OCI-LY1 (cell line): ENCODE measurements around the gene SLC26A8.

Experiments used
- H2AFZ ChIP-seq: fragments of 200-600 bp; sonication (generic), shearing (Covaris generic); 2 replicates; pipeline ENCODE4 v1.6.0; 2014; ENCODE audit warnings: antibody characterized with exemption, mild to moderate bottlenecking, low read length
- H3F3A ChIP-seq: fragments of 200-600 bp; sonication (generic), shearing (Covaris generic); 2 replicates; pipeline ENCODE4 v1.6.0; 2014; ENCODE audit warnings: mild to moderate bottlenecking, antibody characterized with exemption, low read length, moderate library complexity; ENCODE audit not compliant: insufficient read depth
- H3K27ac ChIP-seq: fragments of 200-600 bp; sonication (generic); 2 replicates; pipeline ENCODE4 v1.5.1; 2014; ENCODE audit warnings: low read length, mixed run types, mild to moderate bottlenecking, low read depth; ENCODE audit not compliant: poor library complexity, severe bottlenecking
- H3K27me3 ChIP-seq: fragments of 200-600 bp; sonication (generic); 2 replicates; pipeline ENCODE4 v1.6.0; 2014; ENCODE audit warnings: antibody characterized with exemption, mild to moderate bottlenecking, low read length, moderate library complexity; ENCODE audit not compliant: insufficient read depth
- H3K36me3 ChIP-seq: fragments of 200-600 bp; sonication (generic); 2 replicates; pipeline ENCODE4 v1.6.1; 2014; ENCODE audit warnings: mild to moderate bottlenecking, antibody characterized with exemption, low read length, moderate library complexity, mixed read lengths; ENCODE audit not compliant: insufficient read depth
- H3K4me1 ChIP-seq: fragments of 200-600 bp; sonication (generic); 2 replicates; pipeline ENCODE4 v1.5.1; 2014; ENCODE audit warnings: mild to moderate bottlenecking, low read length, moderate library complexity; ENCODE audit not compliant: insufficient read depth, severe bottlenecking
- H3K4me2 ChIP-seq: fragments of 200-600 bp; sonication (generic), shearing (Covaris generic); 2 replicates; pipeline ENCODE4 v1.6.1; 2014; ENCODE audit warnings: low read length
- H3K4me3 ChIP-seq: fragments of 200-600 bp; sonication (generic); 2 replicates; pipeline ENCODE4 v1.5.1; 2014; ENCODE audit warnings: low read length, low read depth, mild to moderate bottlenecking, mixed read lengths; ENCODE audit not compliant: poor library complexity, severe bottlenecking
- H3K79me2 ChIP-seq: fragments of 200-600 bp; shearing (Covaris generic); 2 replicates; pipeline ENCODE4 v1.6.1; 2016; ENCODE audit warnings: mixed run types, low read length, mixed read lengths; ENCODE audit not compliant: insufficient read depth
- H3K9ac ChIP-seq: fragments of 200-600 bp; sonication (generic), shearing (Covaris generic); 2 replicates; pipeline ENCODE4 v1.6.1; 2014; ENCODE audit warnings: mild to moderate bottlenecking, low read length, mixed read lengths
- H3K9me2 ChIP-seq: fragments of 200-600 bp; sonication (generic), shearing (Covaris generic); 2 replicates; pipeline ENCODE4 v1.6.1; 2014; ENCODE audit warnings: low read depth, mild to moderate bottlenecking, low read length, mixed read lengths
- H3K9me3 ChIP-seq: fragments of 200-600 bp; shearing (Covaris generic); 2 replicates; pipeline ENCODE4 v1.6.1; 2014; ENCODE audit warnings: low read length, mixed read lengths
- H4K20me1 ChIP-seq: fragments of 200-600 bp; sonication (generic), shearing (Covaris generic); 2 replicates; pipeline ENCODE4 v1.6.0; 2016; ENCODE audit warnings: mild to moderate bottlenecking, low read length; ENCODE audit not compliant: insufficient read depth
- EZH2 ChIP-seq: fragments of 200-600 bp; sonication (generic), shearing (Covaris generic); IDR thresholded peaks from 2 replicates; pipeline ENCODE4 v1.8.0; 2017; ENCODE audit warnings: borderline replicate concordance, mixed run types, mild to moderate bottlenecking, antibody characterized with exemption, low read length, moderate library complexity, mixed read lengths
- TF ChIP-seq, protein P1 (sequence below): fragments of 200-600 bp; sonication (generic), shearing (Covaris generic); IDR thresholded peaks from 2 replicates; pipeline ENCODE4 v1.5.1; 2017; ENCODE audit warnings: mild to moderate bottlenecking, antibody characterized with exemption, low read length, moderate library complexity, mixed read lengths

The SLC26A8 gene

DNA sequence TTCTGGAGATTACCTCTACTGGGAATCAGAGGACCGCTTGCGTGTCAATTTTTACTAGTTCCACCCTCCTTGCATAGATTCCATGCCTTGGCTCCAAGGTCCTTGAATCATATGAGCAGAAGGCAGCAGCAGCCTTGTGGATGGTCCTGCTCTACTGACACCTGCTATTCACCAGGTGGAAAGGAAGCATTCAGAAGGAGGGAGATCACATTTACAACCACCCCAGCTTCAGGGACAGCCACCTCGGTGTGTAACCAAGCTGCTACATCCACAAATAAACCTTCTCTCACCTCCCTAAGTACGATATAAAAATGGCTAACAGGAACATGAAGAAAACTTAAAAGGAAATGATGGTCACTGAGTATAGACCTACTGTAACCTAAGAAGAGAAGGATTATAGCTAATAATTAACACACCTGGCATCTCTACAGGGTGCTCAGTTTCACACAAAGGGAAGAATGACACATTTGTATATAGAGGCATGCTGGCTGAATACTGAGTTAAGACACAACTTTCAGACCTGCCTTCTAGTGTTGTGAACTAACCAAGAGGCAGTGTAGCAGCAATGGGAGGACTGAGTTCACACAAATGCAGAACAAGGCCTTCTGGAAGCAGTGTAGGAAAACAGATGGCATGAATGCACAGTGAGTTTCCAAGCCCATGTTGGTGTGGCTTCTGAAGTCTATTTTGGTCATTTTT, 57.2 kb downstream of the SLC26A8 start:
- H3K27ac ChIP-seq, result no peak overlapping the region
- no peaks in the 10 kb centered on the region for H3K9me3 ChIP-seq
- H3K9ac ChIP-seq, result no peak overlapping the region

DNA sequence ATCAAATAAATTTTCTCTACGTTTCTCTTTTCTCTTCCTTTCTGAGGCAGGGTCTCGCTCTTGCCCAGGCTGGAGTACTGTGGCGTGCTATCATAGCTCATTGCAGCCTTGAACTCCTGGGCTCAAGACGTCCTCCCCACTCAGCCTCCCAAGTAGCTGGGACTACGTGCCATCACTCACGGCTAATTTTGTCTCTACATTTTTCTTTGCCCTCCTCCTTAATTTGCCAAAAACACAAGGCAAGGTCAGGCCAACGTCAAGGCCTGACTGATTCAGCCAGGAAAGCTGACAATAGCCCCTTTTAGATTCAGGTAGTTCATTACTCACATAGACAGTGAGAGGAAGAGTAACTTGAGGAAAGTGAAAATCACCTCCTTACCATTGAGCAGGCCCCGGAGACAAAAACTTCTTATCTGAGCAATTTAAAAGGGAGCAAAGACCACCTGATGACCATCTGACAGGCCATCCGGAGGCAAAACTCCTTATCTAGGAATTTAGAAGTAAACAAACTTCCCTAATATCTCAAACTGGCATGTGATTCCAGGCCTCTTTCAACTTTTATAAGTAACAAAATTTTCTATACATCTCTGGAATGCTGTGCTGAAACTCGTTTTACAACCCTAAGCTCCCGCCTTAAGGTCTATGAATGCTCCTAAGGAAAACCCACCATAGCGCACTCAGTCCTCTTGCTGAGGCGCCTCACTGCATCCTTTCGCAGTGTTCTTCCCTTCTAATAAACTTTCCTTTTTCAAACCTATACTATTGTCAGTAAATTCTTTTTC, 61.5 kb downstream of the SLC26A8 start:
- Histone ChIP-seq H4K20me1 (no peaks in the 10 kb centered on the region), H3K4me1 (no peaks in the 10 kb centered on the region), H3K9ac (no peak overlapping the region), H3K9me3 (no peaks in the 10 kb centered on the region), H3K9me2 (no peaks in the 10 kb centered on the region), H3K36me3 (no peaks in the 10 kb centered on the region), H3K4me3 (no peak overlapping the region), H3K4me2 (no peak overlapping the region), H2AFZ (no peak overlapping the region), H3F3A (no peaks in the 10 kb centered on the region), H3K27me3 (no peaks in the 10 kb centered on the region; the same call in 1 of the 2 replicates), H3K27ac (no peak overlapping the region), H3K79me2 (no peaks in the 10 kb centered on the region)
- TF ChIP-seq EZH2, result no peak
- TF ChIP-seq, protein P1, sequence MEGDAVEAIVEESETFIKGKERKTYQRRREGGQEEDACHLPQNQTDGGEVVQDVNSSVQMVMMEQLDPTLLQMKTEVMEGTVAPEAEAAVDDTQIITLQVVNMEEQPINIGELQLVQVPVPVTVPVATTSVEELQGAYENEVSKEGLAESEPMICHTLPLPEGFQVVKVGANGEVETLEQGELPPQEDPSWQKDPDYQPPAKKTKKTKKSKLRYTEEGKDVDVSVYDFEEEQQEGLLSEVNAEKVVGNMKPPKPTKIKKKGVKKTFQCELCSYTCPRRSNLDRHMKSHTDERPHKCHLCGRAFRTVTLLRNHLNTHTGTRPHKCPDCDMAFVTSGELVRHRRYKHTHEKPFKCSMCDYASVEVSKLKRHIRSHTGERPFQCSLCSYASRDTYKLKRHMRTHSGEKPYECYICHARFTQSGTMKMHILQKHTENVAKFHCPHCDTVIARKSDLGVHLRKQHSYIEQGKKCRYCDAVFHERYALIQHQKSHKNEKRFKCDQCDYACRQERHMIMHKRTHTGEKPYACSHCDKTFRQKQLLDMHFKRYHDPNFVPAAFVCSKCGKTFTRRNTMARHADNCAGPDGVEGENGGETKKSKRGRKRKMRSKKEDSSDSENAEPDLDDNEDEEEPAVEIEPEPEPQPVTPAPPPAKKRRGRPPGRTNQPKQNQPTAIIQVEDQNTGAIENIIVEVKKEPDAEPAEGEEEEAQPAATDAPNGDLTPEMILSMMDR, result no peak

More for the DNA sequence above, 57.2 kb downstream of the SLC26A8 start:
- H3K36me3 ChIP-seq, result no peaks in the 10 kb centered on the region
- TF ChIP-seq, protein P1, result no peak
- TF ChIP-seq EZH2, result no peak
- H2AFZ ChIP-seq, result no peak overlapping the region
- no peaks in the 10 kb centered on the region for H3K4me1 ChIP-seq
- no peaks in the 10 kb centered on the region for H3K9me2 ChIP-seq
- no peaks in the 10 kb centered on the region for H4K20me1 ChIP-seq
- no peak overlapping the region for H3K4me3 ChIP-seq
- H3K79me2 ChIP-seq, result no peaks in the 10 kb centered on the region
- H3K4me2 ChIP-seq, result no peak overlapping the region
- H3K27me3 ChIP-seq, result no peaks in the 10 kb centered on the region
- H3F3A ChIP-seq, result no peaks in the 10 kb centered on the region

DNA sequence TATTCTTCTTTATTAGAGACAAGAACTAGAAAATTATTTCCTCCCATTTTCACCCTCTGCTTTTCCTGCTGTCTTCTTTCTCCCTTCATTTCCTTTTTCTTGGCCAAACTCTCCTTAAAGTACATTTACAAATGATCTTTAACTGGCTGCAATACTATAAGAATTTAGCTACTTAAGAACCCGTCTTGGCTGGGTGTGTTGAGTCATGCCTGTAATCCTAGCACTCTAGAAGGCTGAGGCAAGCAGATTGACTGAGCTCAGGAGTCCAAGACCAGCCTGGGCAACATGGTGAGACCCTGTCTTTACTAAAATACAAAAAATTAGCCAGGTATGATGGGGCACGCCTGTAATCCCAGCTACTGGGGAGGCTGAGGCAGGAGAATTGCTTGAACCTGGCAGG, 64.3 kb downstream of the SLC26A8 start:
- Histone ChIP-seq H4K20me1 (no peaks in the 10 kb centered on the region), H3K27me3 (no peaks in the 10 kb centered on the region; the same call in 1 of the 2 replicates), H3K79me2 (no peaks in the 10 kb centered on the region), H3K4me3 (no peak overlapping the region), H3K9me2 (no peaks in the 10 kb centered on the region), H3K4me1 (no peaks in the 10 kb centered on the region), H2AFZ (no peak overlapping the region), H3K9me3 (no peaks in the 10 kb centered on the region), H3K36me3 (no peaks in the 10 kb centered on the region), H3K9ac (no peak overlapping the region), H3K27ac (no peak overlapping the region), H3F3A (no peaks in the 10 kb centered on the region), H3K4me2 (no peak overlapping the region)
- no peak for TF ChIP-seq EZH2
- TF ChIP-seq, protein P1, result no peak
